ENCODE data around the gene ZC3H13.
"Not testable (repeated sequence)": the region's sequence is repeated elsewhere in the genome, so short reads cannot be mapped to it uniquely, and the experiment has no call there.

Gene ZC3H13

GRCh38 chr13:45996631-45997030, 55.9 kb downstream of the ZC3H13 start:
- no peak for DNase-seq

GRCh38 chr13:45995245-45995644, 57.3 kb downstream of the ZC3H13 start:
- no peak for DNase-seq

- DNase-seq: no peak
These were observed 57.8 kb downstream of the ZC3H13 start for GRCh38 chr13:45994752-45995151.

DNA sequence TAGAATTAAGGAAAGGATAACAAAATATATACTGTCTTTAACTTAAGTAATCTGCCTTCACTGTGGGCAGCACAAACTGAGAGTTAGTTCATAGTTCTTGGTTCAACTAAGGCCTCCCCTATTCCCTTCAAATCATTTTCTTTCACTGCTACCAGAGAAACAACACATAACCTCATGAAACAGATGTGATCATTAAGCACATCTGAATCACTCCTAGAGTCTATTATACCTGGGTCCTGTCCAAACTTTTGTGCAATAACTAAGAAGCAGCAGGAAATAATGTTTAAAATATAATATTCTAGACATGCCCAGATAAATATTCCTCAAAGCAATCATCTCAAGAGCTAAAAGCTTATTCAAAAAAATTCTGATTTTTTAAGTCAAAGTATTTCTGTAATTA, 62.9 kb downstream of the ZC3H13 start:
- no peak for DNase-seq

GRCh38 chr13:45981127-45981526, 71.4 kb downstream of the ZC3H13 start:
- not testable (repeated sequence) for DNase-seq

DNA sequence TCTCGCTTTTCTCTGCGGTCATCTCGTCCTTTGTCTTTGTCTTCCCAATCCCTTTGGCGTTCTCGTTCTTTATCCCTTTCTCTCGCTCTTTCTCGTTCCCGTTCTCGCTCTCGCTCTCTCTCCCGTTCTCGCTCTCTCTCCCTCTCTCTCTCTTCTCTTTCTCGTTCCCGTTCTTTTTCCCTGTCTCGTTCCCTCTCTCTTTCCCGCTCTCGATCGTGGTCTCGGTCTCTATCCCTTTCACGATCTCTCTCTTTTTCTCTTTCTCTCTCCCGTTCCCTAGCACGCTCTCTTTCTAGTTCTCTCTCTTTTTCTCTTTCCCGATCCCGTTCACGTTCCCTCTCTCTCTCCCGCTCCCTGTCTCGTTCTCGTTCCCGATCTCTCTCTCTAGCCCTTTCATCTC, 77.2 kb downstream of the ZC3H13 start:
- no peak for DNase-seq

DNA sequence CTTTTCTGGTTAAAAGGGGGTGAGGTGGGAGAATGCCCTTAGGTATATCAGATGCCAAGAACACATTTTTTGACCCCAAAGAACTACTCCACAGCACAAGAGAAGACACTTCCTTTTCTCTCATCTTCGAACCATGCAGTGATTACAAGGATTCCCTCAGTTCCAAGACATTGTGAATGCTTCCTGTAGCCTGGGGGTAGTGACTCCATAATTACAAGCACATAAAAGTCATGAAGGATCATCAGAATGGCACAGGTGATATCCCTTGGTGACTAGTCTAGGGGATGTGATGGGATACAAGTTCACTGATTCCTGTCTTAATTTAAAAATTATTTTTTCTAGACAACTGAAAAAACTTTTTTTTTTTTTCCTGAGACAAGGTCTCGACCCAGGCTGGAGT, 78.0 kb downstream of the ZC3H13 start:
- no peak for DNase-seq

DNA sequence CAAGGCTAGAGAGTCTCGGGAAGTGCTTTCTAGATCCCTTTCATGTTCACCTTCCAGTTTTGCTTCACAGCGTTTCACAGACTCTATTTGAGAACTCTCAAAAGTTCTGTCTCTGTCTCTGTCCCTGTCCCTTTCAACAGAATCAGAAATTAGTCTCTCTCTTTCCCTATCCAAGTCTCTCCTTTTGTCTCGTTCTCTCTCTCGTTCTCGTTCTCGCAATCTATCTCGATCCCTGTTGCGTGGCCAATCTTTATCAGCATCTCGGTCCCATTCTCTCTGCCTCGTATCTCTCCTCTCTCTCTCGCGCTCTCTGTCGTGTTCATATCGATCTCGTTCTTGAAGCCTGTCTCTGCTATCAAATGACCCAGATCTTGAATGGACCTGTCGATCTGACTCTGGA, 85.0 kb downstream of the ZC3H13 start:
- no peak for DNase-seq

DNA sequence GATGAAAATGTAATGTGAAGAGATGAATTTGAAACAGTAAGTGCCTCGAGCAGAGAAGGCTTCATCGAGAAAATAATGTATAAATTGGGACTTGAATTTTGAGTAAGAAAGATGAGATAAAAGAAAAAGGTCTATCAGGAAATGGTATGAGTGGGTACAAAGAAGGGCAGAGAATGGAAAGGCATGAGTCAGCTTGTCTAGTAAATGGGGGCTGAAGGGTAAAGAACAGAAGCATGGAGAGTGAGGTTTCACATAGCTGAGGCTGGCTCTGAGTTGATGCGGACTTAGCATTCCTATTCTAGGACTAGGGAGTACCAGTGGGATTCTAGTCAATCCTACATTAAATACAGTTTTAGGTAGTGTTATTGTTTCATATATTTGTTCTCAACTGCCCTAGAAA, 85.8 kb downstream of the ZC3H13 start:
- DNase-seq: no peak

DNA sequence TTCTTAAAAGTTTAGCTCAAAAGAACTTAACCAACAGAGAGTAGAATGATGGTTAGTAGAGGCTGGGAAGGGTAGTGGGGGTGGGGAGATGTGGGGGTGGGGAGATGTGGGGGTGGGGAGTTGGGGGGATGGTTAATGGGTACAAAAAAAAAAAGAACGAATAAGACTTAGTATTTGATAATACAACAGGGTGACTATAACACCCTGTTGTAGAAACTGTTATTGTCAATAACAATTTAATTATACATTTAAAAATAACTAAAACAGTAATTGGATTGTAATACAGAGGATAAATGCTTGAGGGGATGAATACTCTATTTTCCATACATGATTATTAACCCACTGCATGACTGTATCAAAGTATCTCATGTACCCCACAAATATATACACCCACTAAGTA, 91.1 kb downstream of the ZC3H13 start:
- no peak for DNase-seq

GRCh38 chr13:45954836-45955800, 97.4 kb downstream of the ZC3H13 start:
- DNase-seq: no peak

DNA sequence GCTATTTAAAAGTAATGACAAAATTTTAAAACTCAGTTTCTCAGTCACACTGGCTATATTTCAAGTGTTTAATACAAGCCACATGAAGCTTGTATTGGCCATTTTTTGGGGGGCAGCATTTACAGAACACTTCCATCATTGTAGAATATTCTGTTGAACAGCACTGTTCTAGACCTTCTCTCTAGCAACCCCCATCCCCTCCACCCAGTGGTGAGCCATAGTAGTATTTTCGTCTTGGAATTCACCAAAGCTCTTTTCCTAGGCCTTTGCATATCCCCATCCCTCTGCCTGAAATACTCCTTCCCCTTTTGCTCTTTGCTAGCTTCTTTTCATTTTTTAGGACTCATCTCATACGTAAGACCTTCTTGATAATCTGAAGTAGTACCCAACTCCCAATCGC, 99.5 kb downstream of the ZC3H13 start:
- DNase-seq: no peak

- no peak for DNase-seq
These were observed 100.8 kb downstream of the ZC3H13 start for GRCh38 chr13:45951724-45952123.

- DNase-seq: no peak
These were observed 101.4 kb downstream of the ZC3H13 start for GRCh38 chr13:45951166-45951565.

DNA sequence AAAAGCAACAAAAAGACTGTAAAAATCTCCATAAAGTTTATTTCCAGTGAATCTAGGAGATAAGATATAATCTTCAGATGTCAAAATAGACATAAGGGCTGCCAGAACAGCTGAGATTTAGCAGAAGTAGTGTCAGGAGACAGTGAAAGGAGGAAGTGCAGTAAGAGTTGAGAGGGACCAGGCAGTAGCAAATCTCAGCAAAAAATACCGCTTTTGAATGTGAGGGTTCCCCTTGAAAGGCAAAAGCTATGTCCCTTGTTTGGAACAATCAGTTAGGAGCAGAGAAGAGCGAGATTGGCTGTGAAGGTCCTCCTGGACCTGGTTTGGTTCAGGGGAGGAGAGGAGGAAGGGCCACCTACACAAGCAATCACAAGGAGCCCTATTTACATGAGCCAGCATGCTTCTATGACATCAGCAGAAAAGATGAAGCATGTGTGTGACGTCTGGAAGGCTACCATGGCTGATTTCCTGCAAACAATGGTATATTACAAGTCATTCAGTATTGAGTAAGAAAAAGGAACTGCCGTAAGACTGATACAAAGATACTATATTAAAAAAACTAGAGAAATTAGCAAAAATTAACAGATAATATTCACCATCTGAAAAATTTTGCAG, 102.1 kb downstream of the ZC3H13 start:
- DNase-seq: no peak

GRCh38 chr13:45949161-45949560, 103.4 kb downstream of the ZC3H13 start:
- no peak for DNase-seq

DNA sequence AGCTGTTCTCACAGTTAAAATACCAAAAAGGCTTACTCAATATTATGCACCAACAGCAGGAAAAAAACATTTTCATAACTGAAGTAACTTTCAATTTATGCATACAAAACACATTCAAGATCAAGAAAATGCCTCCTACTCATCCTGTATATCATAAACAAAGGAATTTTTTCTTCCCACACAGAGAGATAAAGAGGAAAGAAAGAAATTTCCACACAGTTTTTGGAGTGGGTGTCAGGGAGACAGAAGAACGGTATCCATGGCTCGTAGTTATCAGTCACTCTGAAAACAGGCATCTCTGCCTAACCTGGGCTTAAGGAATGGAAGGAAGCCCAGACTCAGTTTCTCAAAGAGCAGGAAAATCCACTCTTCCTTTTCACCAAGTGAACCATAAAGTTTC, 108.6 kb downstream of the ZC3H13 start:
- DNase-seq: no peak

GRCh38 chr13:45943120-45943519, 109.4 kb downstream of the ZC3H13 start:
- no peak for DNase-seq

DNA sequence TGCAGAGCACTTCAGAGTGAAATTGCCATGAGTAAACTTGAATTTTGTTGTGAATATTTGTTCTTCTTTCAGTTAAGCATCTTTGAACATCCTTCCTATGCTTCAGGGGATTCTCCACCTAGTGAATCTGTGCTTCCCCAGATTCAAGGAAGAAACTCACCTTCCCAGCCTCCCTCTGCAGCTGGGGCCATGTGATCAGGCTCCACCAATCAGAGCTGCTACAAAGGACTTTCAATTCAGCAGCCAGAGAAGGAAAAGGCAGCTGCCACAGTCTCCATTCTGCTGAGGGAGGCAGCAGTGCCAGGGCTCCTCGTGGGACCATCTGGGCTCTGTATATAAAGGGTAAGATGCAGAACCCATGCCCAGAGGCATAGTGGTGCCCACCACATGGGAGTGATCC, 111.3 kb downstream of the ZC3H13 start:
- no peak for DNase-seq

DNA sequence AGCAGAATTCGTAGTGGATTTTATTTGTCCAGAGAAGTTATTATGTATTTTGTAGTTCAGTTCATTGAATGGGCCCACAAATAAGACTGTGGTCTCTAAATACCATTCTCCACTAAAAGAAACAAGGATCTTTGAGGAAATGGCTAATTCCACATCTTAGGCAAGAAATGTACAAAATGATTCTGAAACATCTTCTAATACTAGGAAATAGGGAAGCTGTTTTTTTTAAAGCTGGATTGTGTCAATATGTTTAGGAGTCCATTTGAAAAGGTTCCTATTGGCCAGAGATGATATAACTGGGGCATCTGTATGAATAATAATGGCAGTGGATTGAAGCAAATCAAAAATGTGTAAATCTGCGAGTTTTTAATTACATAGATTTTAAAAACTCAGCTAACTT, 112.5 kb downstream of the ZC3H13 start:
- DNase-seq: no peak

DNA sequence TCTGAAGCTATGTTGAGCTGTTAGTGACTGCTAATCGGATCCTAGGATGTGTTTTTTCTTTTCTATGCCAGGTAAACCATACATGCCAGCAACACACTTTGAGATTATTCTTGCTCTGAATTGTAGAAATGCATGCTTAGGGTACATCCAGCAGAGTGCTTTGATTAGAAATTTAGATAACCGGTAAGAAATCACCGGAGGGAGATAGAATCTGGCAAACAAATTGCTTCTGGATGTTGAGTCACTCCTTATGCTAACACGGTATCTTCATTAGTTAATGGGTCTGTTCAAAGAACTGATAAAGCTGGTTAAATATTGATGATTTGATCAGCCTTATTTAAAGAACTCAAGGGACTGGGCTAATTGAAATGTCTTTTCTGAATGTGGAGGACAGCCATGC, 115.9 kb downstream of the ZC3H13 start:
- no peak for DNase-seq

GRCh38 chr13:45934283-45934682, 118.3 kb downstream of the ZC3H13 start:
- DNase-seq: no peak

- DNase-seq: no peak
These were observed 119.2 kb downstream of the ZC3H13 start for GRCh38 chr13:45933203-45933908.

DNA sequence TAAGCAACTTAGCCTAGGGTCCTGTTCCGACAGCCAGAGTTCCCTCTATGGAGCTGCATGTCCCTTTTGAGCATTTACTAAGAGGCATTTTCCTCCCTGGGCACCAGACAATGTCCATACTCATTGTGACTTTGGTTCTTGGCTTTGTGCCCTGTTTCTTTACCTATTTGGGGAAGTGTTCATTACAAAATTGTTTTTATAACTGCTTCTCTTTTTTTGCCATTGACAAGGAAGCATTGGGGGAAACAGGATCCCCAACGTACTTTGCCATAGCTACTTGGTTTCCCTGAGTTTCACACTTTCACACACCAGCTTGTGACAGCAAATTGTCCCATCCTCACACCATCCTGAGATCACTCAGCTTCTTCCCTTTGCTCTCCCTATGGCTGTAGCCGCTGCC, 119.9 kb downstream of the ZC3H13 start:
- no peak for DNase-seq
